SK-N-SH treated with all-trans-retinoic acid at 6 μM for 48 hours (cell line): Measurements from ENCODE around the gene SPATA31D1.

Experiments
- ATAC-seq: fragments of 200-7000 bp; cut with Tn5 transposase; 3 replicates; pipeline ENCODE4 v1.9.1; 2020; ENCODE audit warnings: mild to moderate bottlenecking, moderate library complexity
- ARNTL ChIP-seq: fragments of 450-650 bp; formaldehyde crosslinking; IDR thresholded peaks from 2 replicates; pipeline ENCODE4 v1.5.0; 2020; ENCODE audit warnings: low read depth, mild to moderate bottlenecking, moderate library complexity, borderline replicate concordance
- BACH2 ChIP-seq: fragments of 250-450 bp; sonication (Bioruptor Pico); IDR thresholded peaks from 2 replicates; pipeline ENCODE4 v1.9.0; 2021; ENCODE audit warnings: mild to moderate bottlenecking, borderline replicate concordance
- CSDC2 ChIP-seq: fragments of 250-450 bp; sonication (Bioruptor Pico); IDR thresholded peaks from 2 replicates; pipeline ENCODE4 v1.5.0; 2020; ENCODE audit warnings: mild to moderate bottlenecking, moderate library complexity
- ESRRG ChIP-seq: fragments of 250-450 bp; sonication (Bioruptor Pico); IDR thresholded peaks from 2 replicates; pipeline ENCODE4 v1.6.1; 2021; ENCODE audit warnings: mild to moderate bottlenecking
- ISL1 ChIP-seq: fragments of 250-450 bp; sonication (Bioruptor Pico); IDR thresholded peaks from 2 replicates; pipeline ENCODE4 v2.1.2; 2022; ENCODE audit warnings: mild to moderate bottlenecking, moderate library complexity
- OSR1 ChIP-seq: fragments of 250-450 bp; sonication (Bioruptor Pico); IDR thresholded peaks from 2 replicates; pipeline ENCODE4 v1.8.0; 2022; ENCODE audit warnings: moderate library complexity, mild to moderate bottlenecking, inconsistent platforms
- POU6F1 ChIP-seq: fragments of 250-450 bp; sonication (Bioruptor Pico); IDR thresholded peaks from 2 replicates; pipeline ENCODE4 v1.8.0; 2021; ENCODE audit warnings: low read depth, mild to moderate bottlenecking, moderate library complexity, borderline replicate concordance
- PPARA ChIP-seq: fragments of 250-450 bp; sonication (Bioruptor Pico); IDR thresholded peaks from 2 replicates; pipeline ENCODE4 v1.5.0; 2020; ENCODE audit warnings: mild to moderate bottlenecking, borderline replicate concordance
- RARB ChIP-seq: fragments of 250-450 bp; sonication (Bioruptor Pico); IDR thresholded peaks from 2 replicates; pipeline ENCODE4 v1.8.0; 2021; ENCODE audit warnings: mild to moderate bottlenecking, moderate library complexity
- TCF4 ChIP-seq: fragments of 250-450 bp; sonication (Bioruptor Pico); IDR thresholded peaks from 2 replicates; pipeline ENCODE4 v1.8.0; 2021; ENCODE audit warnings: mild to moderate bottlenecking, moderate library complexity, borderline replicate concordance
- TOX ChIP-seq: fragments of 250-450 bp; sonication (Bioruptor Pico); IDR thresholded peaks from 2 replicates; pipeline ENCODE4 v1.8.0; 2021; ENCODE audit warnings: mild to moderate bottlenecking, moderate library complexity, borderline replicate concordance
- TSHZ2 ChIP-seq: fragments of 250-450 bp; sonication (Bioruptor Pico); IDR thresholded peaks from 2 replicates; pipeline ENCODE4 v1.5.0; 2020; ENCODE audit warnings: mild to moderate bottlenecking, moderate library complexity
- ZC3H10 ChIP-seq: fragments of 250-450 bp; sonication (Bioruptor Pico); IDR thresholded peaks from 2 replicates; pipeline ENCODE4 v1.5.1; 2021; ENCODE audit warnings: mild to moderate bottlenecking, moderate library complexity
- ZFP3 ChIP-seq: fragments of 250-450 bp; sonication (Bioruptor Pico); IDR thresholded peaks from 2 replicates; pipeline ENCODE4 v1.5.0; 2020; ENCODE audit warnings: mild to moderate bottlenecking, moderate library complexity
- ZFP30 ChIP-seq: fragments of 450-650 bp; formaldehyde crosslinking; IDR thresholded peaks from 2 replicates; pipeline ENCODE4 v1.5.0; 2022; ENCODE audit warnings: mild to moderate bottlenecking, moderate library complexity
- ZNF565 ChIP-seq: fragments of 450-650 bp; formaldehyde crosslinking; conservative IDR thresholded peaks from 2 replicates; pipeline ENCODE4 v1.5.0; 2020; ENCODE audit warnings: low read depth, mild to moderate bottlenecking, moderate library complexity
- ZNF70 ChIP-seq: fragments of 450-650 bp; formaldehyde crosslinking; IDR thresholded peaks from 2 replicates; pipeline ENCODE4 v1.5.0; 2020; ENCODE audit warnings: mild to moderate bottlenecking, moderate library complexity
- ZNF8 ChIP-seq: fragments of 450-650 bp; formaldehyde crosslinking; IDR thresholded peaks from 2 replicates; pipeline ENCODE4 v1.5.0; 2020; ENCODE audit warnings: mild to moderate bottlenecking, moderate library complexity

The SPATA31D1 gene

GRCh38 chr9:81976351-81976750, 12.2 kb upstream of the SPATA31D1 start:
- TF ChIP-seq CSDC2 (CRISPR knock-in tag) (no peak), TCF4 (CRISPR knock-in tag) (no peak), POU6F1 (CRISPR knock-in tag) (no peak), TOX (CRISPR knock-in tag) (no peak), ARNTL (CRISPR knock-in tag) (no peak), ZC3H10 (CRISPR knock-in tag) (no peak)
- no peak for ATAC-seq

GRCh38 chr9:81979196-81979595, 9.4 kb upstream of the SPATA31D1 start:
- ATAC-seq: no peak
- TF ChIP-seq TSHZ2 (CRISPR knock-in tag) (no peak), ZNF70 (CRISPR knock-in tag) (no peak), ZFP30 (CRISPR knock-in tag) (no peak), RARB (CRISPR knock-in tag) (no peak), TOX (CRISPR knock-in tag) (no peak), ZFP3 (CRISPR knock-in tag) (no peak), ESRRG (no peak), ZNF8 (CRISPR knock-in tag) (no peak), ARNTL (CRISPR knock-in tag) (no peak), OSR1 (CRISPR knock-in tag) (no peak)
- TF ChIP-seq, all 23 proteins: peak for 0

GRCh38 chr9:81980568-81980967, 8.0 kb upstream of the SPATA31D1 start:
- no peak for TF ChIP-seq ZNF8 (CRISPR knock-in tag)
- TF ChIP-seq TCF4 (CRISPR knock-in tag): no peak
- no peak for TF ChIP-seq TOX (CRISPR knock-in tag)
- no peak for TF ChIP-seq BACH2 (CRISPR knock-in tag)
- no peak for TF ChIP-seq RARB (CRISPR knock-in tag)
- no peak for TF ChIP-seq ZFP3 (CRISPR knock-in tag)
- peak; percentile 62 for ATAC-seq

- no peak for ATAC-seq
- TF ChIP-seq TOX (CRISPR knock-in tag) (no peak), TSHZ2 (CRISPR knock-in tag) (no peak), BACH2 (CRISPR knock-in tag) (no peak), POU6F1 (CRISPR knock-in tag) (no peak), PPARA (no peak), ISL1 (CRISPR knock-in tag) (no peak), ZNF565 (CRISPR knock-in tag) (no peak), OSR1 (CRISPR knock-in tag) (no peak)
Measured at GRCh38 chr9:81981883-81982282, 6.7 kb upstream of the SPATA31D1 start.
